Measurements from ENCODE around the gene TMEM132D.

GRCh38 chr12:129762436-129762835 lies 141.4 kb downstream of the TMEM132D start:
- TF ChIP-seq CTCF (IDR thresholded peaks at IDR 0.05) (no peak), POLR2A (IDR thresholded peaks at IDR 0.05) (no peak)
